Natural killer cell treated with Interleukin-12 subunit alpha and Interleukin-12 subunit beta and Interleukin-15 and Interleukin-18, amount 100 ng/mL, for 72 hours (primary cell): ENCODE measurements around the gene CDK8. TPM values are rescaled to one million over a fixed set of nuclear protein-coding genes. Genes with fewer than 3 reads are reported as not detected.
"Not testable (repeated sequence)": the region's sequence is repeated elsewhere in the genome, so short reads cannot be mapped to it uniquely, and the experiment has no call there.

ENCODE experiments used
- ATAC-seq, 2 donors: fragments of 150-1000 bp; cut with Tn5 transposase in 1 of 2; sonication (Bioruptor Pico), chemical (Tn5 transposase) in 1 of 2; 2 replicates each; pipeline ENCODE4 v1.10.0; 2021
- DNase-seq: peaks from one replicate; pipeline ENCODE4 v3.0.0; 2022; ENCODE audit warnings: low spot score
- H3K27ac Mint-ChIP-seq, 2 donors: 1 replicate in 1 of 2; 2 replicates in 1 of 2; pipeline ENCODE4 v1.8.0; 2022; ENCODE audit warnings: mixed read lengths in 2 of 2, mild to moderate bottlenecking in 1 of 2, moderate library complexity in 1 of 2
- H3K27me3 Mint-ChIP-seq, 2 donors: 1 replicate in 1 of 2; 2 replicates in 1 of 2; pipeline ENCODE4 v1.8.0; 2022; ENCODE audit warnings: mixed read lengths in 2 of 2
- H3K36me3 Mint-ChIP-seq: one replicate; pipeline ENCODE4 v1.8.0; 2022; ENCODE audit warnings: mixed read lengths
- H3K4me1 Mint-ChIP-seq, 2 donors: 1 replicate in 1 of 2; 2 replicates in 1 of 2; pipeline ENCODE4 v1.8.0; 2022; ENCODE audit warnings: low read depth in 2 of 2, mixed read lengths in 2 of 2, mild to moderate bottlenecking in 1 of 2
- H3K4me3 Mint-ChIP-seq: one replicate; pipeline ENCODE4 v1.8.0; 2022; ENCODE audit warnings: mixed read lengths
- H3K9me3 Mint-ChIP-seq: 2 replicates; pipeline ENCODE4 v1.8.0; 2022; ENCODE audit warnings: mixed read lengths
- total RNA-seq, 2 donors: library from RNA; stranded (reverse); gene quantifications; one replicate each; pipeline ENCODE4 v1.2.3, GENCODE V29; 2022

The CDK8 gene
- total RNA-seq, 2 donors from 2014 or later = 16.3 to 17.0 TPM

DNA sequence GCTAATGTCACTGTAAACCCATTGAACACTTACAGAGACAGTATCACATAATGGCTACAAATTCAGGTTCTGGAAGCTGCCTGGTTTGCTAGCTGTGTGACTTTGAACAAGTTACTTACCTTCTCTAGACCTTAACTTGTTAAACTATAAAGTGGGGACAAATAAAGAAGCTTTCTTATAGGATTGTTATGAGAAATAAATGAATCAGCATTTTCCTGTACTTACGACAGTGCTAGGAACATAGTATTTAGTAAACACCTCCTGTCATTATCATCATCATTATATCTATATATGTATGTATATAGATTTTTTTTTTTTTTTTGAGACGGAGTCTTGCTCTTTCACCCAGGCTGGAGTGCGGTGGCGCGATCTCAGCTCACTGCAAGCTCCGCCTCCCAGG lies 54.9 kb downstream of the CDK8 start:
- peaks cover 3% of the 10 kb centered on the region for H3K9me3 Mint-ChIP-seq
- H3K4me1 Mint-ChIP-seq = peaks cover 26 to 28% of the 10 kb centered on the region in 2 donors
- no peak overlapping the region for H3K27ac Mint-ChIP-seq

GRCh38 chr13:26310003-26310402 lies 56.1 kb downstream of the CDK8 start:
- Mint-ChIP-seq H3K27me3 (no peaks in the 10 kb centered on the region), H3K4me3 (no peak overlapping the region), H3K36me3 (no peaks in the 10 kb centered on the region), H3K27ac (no peak overlapping the region), H3K4me1 (peaks cover 23% of the 10 kb centered on the region in 2 donors), H3K9me3 (peaks cover 3% of the 10 kb centered on the region)
- no peak for DNase-seq
- ATAC-seq = no peak

More for the DNA sequence above, 54.9 kb downstream of the CDK8 start:
- no peak for DNase-seq
- Mint-ChIP-seq H3K27me3 (no peaks in the 10 kb centered on the region), H3K36me3 (no peaks in the 10 kb centered on the region), H3K4me3 (no peak overlapping the region)
- ATAC-seq = no peak

DNA sequence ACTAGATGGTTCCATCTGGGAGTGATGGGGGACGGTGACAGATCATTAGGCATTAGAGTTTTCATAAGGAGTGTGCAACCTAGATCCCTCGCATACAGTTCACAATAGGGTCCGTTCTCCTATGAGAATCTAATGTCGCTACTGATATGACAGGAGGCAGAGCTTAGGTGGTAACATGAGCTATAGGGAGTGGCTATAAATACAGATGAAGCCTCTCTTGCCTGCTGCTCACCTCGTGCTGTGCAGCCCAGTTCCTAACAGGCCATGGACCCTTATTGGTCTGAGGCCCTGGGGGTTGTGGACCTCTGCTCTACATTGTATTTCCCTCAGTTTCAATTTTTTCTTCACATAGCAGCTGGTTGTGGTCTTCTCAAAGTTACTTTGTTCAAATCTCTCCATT lies 56.5 kb downstream of the CDK8 start:
- H3K4me1 Mint-ChIP-seq = peaks cover 23 to 24% of the 10 kb centered on the region in 2 donors
- H3K4me3 Mint-ChIP-seq = no peak overlapping the region
- H3K9me3 Mint-ChIP-seq = peaks cover 3% of the 10 kb centered on the region
- H3K36me3 Mint-ChIP-seq = no peaks in the 10 kb centered on the region
- no peak overlapping the region for H3K27ac Mint-ChIP-seq
- DNase-seq (no peak), ATAC-seq (no peak)
- H3K27me3 Mint-ChIP-seq = no peaks in the 10 kb centered on the region

DNA sequence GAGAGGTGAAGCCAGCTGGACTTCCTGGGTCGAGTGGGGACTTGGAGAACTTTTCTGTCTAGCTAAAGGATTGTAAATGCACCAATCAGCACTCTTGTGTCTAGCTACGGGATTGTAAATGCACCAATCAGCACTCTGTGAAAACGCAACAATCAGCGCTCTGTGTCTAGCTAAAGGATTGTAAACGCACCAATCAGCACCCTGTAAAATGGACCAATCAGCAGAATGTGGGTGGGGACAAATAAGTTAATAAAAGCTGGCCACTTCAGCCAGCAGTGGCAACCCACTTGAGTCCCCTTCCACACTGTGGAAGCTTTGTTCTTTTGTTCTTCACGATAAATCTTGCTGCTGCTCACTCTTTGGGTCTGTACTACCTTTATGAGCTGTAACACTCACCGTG lies 58.1 kb downstream of the CDK8 start:
- DNase-seq, H3K27ac Mint-ChIP-seq, H3K4me3 Mint-ChIP-seq, H3K9me3 Mint-ChIP-seq, H3K36me3 Mint-ChIP-seq, H3K27me3 Mint-ChIP-seq, ATAC-seq: not testable (repeated sequence)
- peaks cover 23 to 36% of the 10 kb centered on the region in 2 donors for H3K4me1 Mint-ChIP-seq

- not testable (repeated sequence) for H3K27me3 Mint-ChIP-seq, H3K36me3 Mint-ChIP-seq, DNase-seq, H3K4me3 Mint-ChIP-seq, H3K9me3 Mint-ChIP-seq, ATAC-seq, H3K27ac Mint-ChIP-seq
- peaks cover 15 to 39% of the 10 kb centered on the region in 2 donors for H3K4me1 Mint-ChIP-seq
These were observed 62.2 kb downstream of the CDK8 start for GRCh38 chr13:26316095-26316494.

- no peak for ATAC-seq
- H3K27ac Mint-ChIP-seq = no peak overlapping the region
- no peak overlapping the region for H3K4me3 Mint-ChIP-seq
- H3K4me1 Mint-ChIP-seq = peaks cover 17 to 45% of the 10 kb centered on the region in 2 donors
- H3K9me3 Mint-ChIP-seq = no peaks in the 10 kb centered on the region
- no peak for DNase-seq
- no peaks in the 10 kb centered on the region for H3K36me3 Mint-ChIP-seq
- H3K27me3 Mint-ChIP-seq = no peaks in the 10 kb centered on the region
These were observed 66.8 kb downstream of the CDK8 start for GRCh38 chr13:26320766-26321165.

- ATAC-seq = no peak
- Mint-ChIP-seq H3K36me3 (no peaks in the 10 kb centered on the region), H3K9me3 (no peaks in the 10 kb centered on the region), H3K27ac (no peak overlapping the region), H3K4me3 (no peak overlapping the region), H3K4me1 (peaks cover 28 to 39% of the 10 kb centered on the region in 2 donors), H3K27me3 (no peaks in the 10 kb centered on the region)
- DNase-seq = no peak
These were observed 69.2 kb downstream of the CDK8 start for GRCh38 chr13:26323127-26323526.

- ATAC-seq (no peak), DNase-seq (no peak)
- Mint-ChIP-seq H3K9me3 (no peaks in the 10 kb centered on the region), H3K4me1 (peaks cover 35 to 45% of the 10 kb centered on the region in 2 donors), H3K27me3 (no peaks in the 10 kb centered on the region), H3K36me3 (peaks cover 1% of the 10 kb centered on the region), H3K27ac (no peak overlapping the region), H3K4me3 (no peak overlapping the region)
These were observed 69.8 kb downstream of the CDK8 start for GRCh38 chr13:26323764-26324163.

- ATAC-seq (no peak), DNase-seq (no peak)
- H3K27me3 Mint-ChIP-seq = no peaks in the 10 kb centered on the region
- no peak overlapping the region for H3K4me3 Mint-ChIP-seq
- H3K9me3 Mint-ChIP-seq = no peaks in the 10 kb centered on the region
- H3K27ac Mint-ChIP-seq = no peak overlapping the region
- peaks cover 4% of the 10 kb centered on the region for H3K36me3 Mint-ChIP-seq
- H3K4me1 Mint-ChIP-seq = peaks cover 39 to 49% of the 10 kb centered on the region in 2 donors
These were observed 70.4 kb downstream of the CDK8 start for GRCh38 chr13:26324294-26324693.

GRCh38 chr13:26324867-26325266 lies 70.9 kb downstream of the CDK8 start:
- peaks cover 4% of the 10 kb centered on the region for H3K36me3 Mint-ChIP-seq
- H3K27ac Mint-ChIP-seq = no peak overlapping the region
- ATAC-seq (no peak), DNase-seq (no peak)
- H3K9me3 Mint-ChIP-seq = no peaks in the 10 kb centered on the region
- H3K27me3 Mint-ChIP-seq = no peaks in the 10 kb centered on the region
- peaks cover 40 to 49% of the 10 kb centered on the region in 2 donors for H3K4me1 Mint-ChIP-seq
- H3K4me3 Mint-ChIP-seq = no peak overlapping the region

- no peak for DNase-seq
- ATAC-seq = peak in 1 of 2 donors; percentile 27
- H3K27ac Mint-ChIP-seq = no peak overlapping the region
- no peak overlapping the region for H3K4me3 Mint-ChIP-seq
- peaks cover 4% of the 10 kb centered on the region for H3K36me3 Mint-ChIP-seq
- no peaks in the 10 kb centered on the region for H3K9me3 Mint-ChIP-seq
- H3K27me3 Mint-ChIP-seq = no peaks in the 10 kb centered on the region
- H3K4me1 Mint-ChIP-seq = peaks cover 48 to 56% of the 10 kb centered on the region in 2 donors
These were observed 71.9 kb downstream of the CDK8 start for GRCh38 chr13:26325876-26326275.

- no peak for ATAC-seq
- H3K36me3 Mint-ChIP-seq = peaks cover 4% of the 10 kb centered on the region
- H3K4me3 Mint-ChIP-seq = no peak overlapping the region
- no peaks in the 10 kb centered on the region for H3K9me3 Mint-ChIP-seq
- DNase-seq = no peak
- peaks cover 52 to 58% of the 10 kb centered on the region in 2 donors for H3K4me1 Mint-ChIP-seq
- H3K27ac Mint-ChIP-seq = no peak overlapping the region
- H3K27me3 Mint-ChIP-seq = no peaks in the 10 kb centered on the region
These were observed 72.6 kb downstream of the CDK8 start for GRCh38 chr13:26326562-26326961.

- peaks cover 47 to 60% of the 10 kb centered on the region in 2 donors for H3K4me1 Mint-ChIP-seq
These were observed 74.2 kb downstream of the CDK8 start for GRCh38 chr13:26327940-26328725.

GRCh38 chr13:26335158-26335557 lies 81.2 kb downstream of the CDK8 start:
- ATAC-seq = no peak
- Mint-ChIP-seq H3K4me3 (no peak overlapping the region), H3K36me3 (no peaks in the 10 kb centered on the region), H3K27me3 (no peaks in the 10 kb centered on the region), H3K4me1 (peaks cover 29 to 37% of the 10 kb centered on the region in 2 donors), H3K27ac (no peak overlapping the region), H3K9me3 (no peaks in the 10 kb centered on the region)
- no peak for DNase-seq

More at GRCh38 chr13:26327940-26328725, 74.2 kb downstream of the CDK8 start:
- ATAC-seq (no peak), DNase-seq (no peak)
- Mint-ChIP-seq H3K27me3 (no peaks in the 10 kb centered on the region), H3K4me3 (no peak overlapping the region), H3K9me3 (no peaks in the 10 kb centered on the region), H3K27ac (no peak overlapping the region), H3K36me3 (peaks cover 4% of the 10 kb centered on the region)
